ENCODE data around the gene CCDC34.
A peak's percentile ranks its signal among the peaks of the same experiment; 100 is the strongest.

Gene CCDC34

GRCh38 chr11:27362749-27363575 is at the start of gene CCDC34:
CCDC34 (minus strand) TSS chr11:27363215; CDS start chr11:27363194, 21 bp downstream.
- peak; percentile 84 to 85 for DNase-seq

GRCh38 chr11:27412192-27412691 is 49.2 kb upstream of the CCDC34 start:
- no peak for DNase-seq

- no peak for DNase-seq
Measured at GRCh38 chr11:27411328-27411727, 48.3 kb upstream of the CCDC34 start.

- DNase-seq, result no peak
Measured at GRCh38 chr11:27410272-27410671, 47.3 kb upstream of the CCDC34 start.

- DNase-seq, result no peak
Measured at GRCh38 chr11:27409742-27410141, 46.7 kb upstream of the CCDC34 start.

GRCh38 chr11:27409049-27409448 is 46.0 kb upstream of the CCDC34 start:
- no peak for DNase-seq

GRCh38 chr11:27408246-27408800 is 45.3 kb upstream of the CCDC34 start:
- DNase-seq, result no peak

GRCh38 chr11:27406498-27407354 is 43.7 kb upstream of the CCDC34 start:
- DNase-seq, result no peak

GRCh38 chr11:27405134-27405533 is 42.1 kb upstream of the CCDC34 start:
- no peak for DNase-seq

- DNase-seq, result no peak
Measured at GRCh38 chr11:27404427-27404826, 41.4 kb upstream of the CCDC34 start.

- DNase-seq, result no peak
Measured at GRCh38 chr11:27403195-27403594, 40.2 kb upstream of the CCDC34 start.

- DNase-seq, result no peak
Measured at GRCh38 chr11:27402450-27402849, 39.4 kb upstream of the CCDC34 start.

GRCh38 chr11:27401833-27402316 is 38.9 kb upstream of the CCDC34 start:
- no peak for DNase-seq

- DNase-seq, result no peak
Measured at GRCh38 chr11:27401280-27401832, 38.3 kb upstream of the CCDC34 start.

- no peak for DNase-seq
Measured at GRCh38 chr11:27398400-27398770, 35.4 kb upstream of the CCDC34 start.

GRCh38 chr11:27397624-27398399 is 34.8 kb upstream of the CCDC34 start:
- no peak for DNase-seq

GRCh38 chr11:27396259-27396839 is 33.3 kb upstream of the CCDC34 start:
- DNase-seq, result no peak

GRCh38 chr11:27395556-27396258 is 32.7 kb upstream of the CCDC34 start:
- no peak for DNase-seq

- no peak for DNase-seq
Measured at GRCh38 chr11:27394781-27395228, 31.8 kb upstream of the CCDC34 start.

- DNase-seq, result no peak
Measured at GRCh38 chr11:27392278-27393114, 29.5 kb upstream of the CCDC34 start.

Data from stimulated activated CD4-positive, alpha-beta T cell treated with anti-CD3 and anti-CD28 coated beads, Interleukin-2, amount 100 ng/mL, for 48 hours (primary cell).